ENCODE measurements around the gene TLE3. TPM values are rescaled to one million over a fixed set of nuclear protein-coding genes. Genes with fewer than 3 reads are reported as not detected.

TLE3 gene
- polyA plus RNA-seq, 3 donors, result 12.8 to 117 (median 23.6) TPM

DNA sequence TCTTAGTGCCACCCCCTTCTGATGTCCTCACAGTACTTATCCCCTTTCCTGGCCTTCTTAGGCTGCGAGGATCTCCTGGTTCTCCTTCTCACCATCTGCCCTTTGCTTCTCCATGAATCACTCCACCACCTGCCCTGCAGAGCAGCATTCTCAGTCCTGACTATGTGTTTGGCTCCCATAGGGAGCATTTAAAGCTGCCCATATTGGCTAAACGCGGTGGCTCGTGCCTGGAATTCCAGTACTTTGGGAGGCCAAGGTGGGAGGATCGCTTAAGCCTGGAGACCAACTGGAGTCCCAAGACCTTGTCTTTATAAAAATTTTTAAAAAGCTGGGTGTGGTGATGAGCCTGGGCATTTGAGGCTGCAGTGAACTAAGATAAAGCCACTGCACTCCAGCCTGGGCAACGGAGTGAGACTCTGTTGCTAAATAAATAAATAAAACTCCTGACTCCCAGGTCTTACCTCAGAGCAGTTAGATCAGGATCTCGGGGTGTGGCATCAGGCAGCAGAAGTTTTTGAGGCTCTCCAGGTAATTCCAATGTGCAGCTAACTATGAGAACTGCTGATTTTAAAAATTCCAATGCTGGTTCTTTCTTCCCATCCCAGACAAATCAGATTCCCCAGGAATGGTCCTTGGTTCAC lies 36.2 kb upstream of the TLE3 start:
- peaks cover 0 to 2% of the 10 kb centered on the region in 2 donors for H3K36me3 Mint-ChIP-seq
- no peak overlapping the region for H3K9ac ChIP-seq (ENCODE audit: insufficient read depth, low read length, poor library complexity, severe bottlenecking)
- H2AFZ ChIP-seq (ENCODE audit: insufficient read depth, low read depth, low read length, poor library complexity, severe bottlenecking), result no peak overlapping the region
- WGBS (ENCODE audit: insufficient coverage), result 100% methylated on average over 5 of the region's 7 CpGs
- no peak overlapping the region for H3K4me3 Mint-ChIP-seq
- H3K4me3 ChIP-seq (replicated peaks in 1 of 3; ENCODE audit: low read depth in 2 of 3, low read length in 3 of 3), result no peak overlapping the region
- H3K27me3 ChIP-seq (ENCODE audit: control insufficient read depth in 2 of 2, insufficient read depth in 2 of 2, low read length in 2 of 2), result no peaks in the 10 kb centered on the region
- H3K79me2 ChIP-seq (ENCODE audit: insufficient read depth, low read length), result no peaks in the 10 kb centered on the region
- no peak for DNase-seq
- intact Hi-C loops (cut with micrococcal nuclease), result no loop called here
- TF ChIP-seq, protein P1, sequence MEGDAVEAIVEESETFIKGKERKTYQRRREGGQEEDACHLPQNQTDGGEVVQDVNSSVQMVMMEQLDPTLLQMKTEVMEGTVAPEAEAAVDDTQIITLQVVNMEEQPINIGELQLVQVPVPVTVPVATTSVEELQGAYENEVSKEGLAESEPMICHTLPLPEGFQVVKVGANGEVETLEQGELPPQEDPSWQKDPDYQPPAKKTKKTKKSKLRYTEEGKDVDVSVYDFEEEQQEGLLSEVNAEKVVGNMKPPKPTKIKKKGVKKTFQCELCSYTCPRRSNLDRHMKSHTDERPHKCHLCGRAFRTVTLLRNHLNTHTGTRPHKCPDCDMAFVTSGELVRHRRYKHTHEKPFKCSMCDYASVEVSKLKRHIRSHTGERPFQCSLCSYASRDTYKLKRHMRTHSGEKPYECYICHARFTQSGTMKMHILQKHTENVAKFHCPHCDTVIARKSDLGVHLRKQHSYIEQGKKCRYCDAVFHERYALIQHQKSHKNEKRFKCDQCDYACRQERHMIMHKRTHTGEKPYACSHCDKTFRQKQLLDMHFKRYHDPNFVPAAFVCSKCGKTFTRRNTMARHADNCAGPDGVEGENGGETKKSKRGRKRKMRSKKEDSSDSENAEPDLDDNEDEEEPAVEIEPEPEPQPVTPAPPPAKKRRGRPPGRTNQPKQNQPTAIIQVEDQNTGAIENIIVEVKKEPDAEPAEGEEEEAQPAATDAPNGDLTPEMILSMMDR (IDR thresholded peaks at IDR 0.05), result no peak
- no peaks in the 10 kb centered on the region for H3K4me1 ChIP-seq (ENCODE audit: control insufficient read depth in 1 of 2, insufficient read depth in 2 of 2, low read length in 2 of 2)
- no peak overlapping the region for H3K27ac ChIP-seq (ENCODE audit: low read depth in 1 of 2, low read length in 2 of 2)
- no peak overlapping the region for H3K27ac Mint-ChIP-seq
- peaks cover 3% of the 10 kb centered on the region for H3K4me1 Mint-ChIP-seq
- H3K4me2 ChIP-seq (replicated peaks; ENCODE audit: extremely low read depth, low read length, poor library complexity, severe bottlenecking), result no peak overlapping the region
- H3K9me3 ChIP-seq (replicated peaks in 1 of 2; ENCODE audit: control insufficient read depth in 1 of 2, insufficient read depth in 1 of 2, low read length in 2 of 2), result no peaks in the 10 kb centered on the region
- H4K20me1 ChIP-seq (ENCODE audit: insufficient read depth, low read length), result no peaks in the 10 kb centered on the region
- H3K9me3 Mint-ChIP-seq, result peaks cover 0 to 1% (median 0%) of the 10 kb centered on the region in 7 donors
- H3K27me3 Mint-ChIP-seq (ENCODE audit: low read depth in 3 of 3), result peaks cover 1 to 13% (median 1%) of the 10 kb centered on the region in 3 donors
- H3K36me3 ChIP-seq (replicated peaks in 1 of 2; ENCODE audit: control insufficient read depth in 1 of 2, insufficient read depth in 2 of 2, low read length in 2 of 2), result no peaks in the 10 kb centered on the region

DNA sequence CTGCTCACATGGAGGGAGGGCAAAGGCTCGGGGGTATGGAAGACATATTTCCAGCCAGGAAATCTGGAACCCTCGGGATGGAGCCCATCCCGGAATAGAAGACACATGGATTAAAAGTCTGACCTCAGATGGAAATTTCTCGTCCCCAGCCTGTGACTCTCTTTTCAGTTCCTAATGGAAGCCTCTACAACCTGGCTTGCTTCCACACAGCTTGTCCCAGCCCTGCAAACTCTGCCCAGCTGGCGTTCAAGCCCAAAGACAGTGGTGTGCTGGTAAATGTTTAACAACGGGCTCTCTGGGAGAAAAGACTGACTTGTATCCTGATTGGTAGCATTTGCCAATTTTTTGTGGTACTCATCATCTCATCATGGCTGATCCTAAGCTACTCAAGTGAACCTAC lies 35.6 kb upstream of the TLE3 start:
- intact Hi-C loops (cut with micrococcal nuclease), result no loop called here
- peaks cover 5% of the 10 kb centered on the region for H3K4me1 Mint-ChIP-seq

More for the DNA sequence above, 35.6 kb upstream of the TLE3 start:
- Histone ChIP-seq H3K4me3 (replicated peaks in 1 of 3; ENCODE audit: low read depth in 2 of 3, low read length in 3 of 3) (no peak overlapping the region), H3K27ac (ENCODE audit: low read depth in 1 of 2, low read length in 2 of 2) (no peak overlapping the region), H2AFZ (ENCODE audit: insufficient read depth, low read depth, low read length, poor library complexity, severe bottlenecking) (no peak overlapping the region), H3K9ac (ENCODE audit: insufficient read depth, low read length, poor library complexity, severe bottlenecking) (no peak overlapping the region), H4K20me1 (ENCODE audit: insufficient read depth, low read length) (no peaks in the 10 kb centered on the region), H3K4me1 (ENCODE audit: control insufficient read depth in 1 of 2, insufficient read depth in 2 of 2, low read length in 2 of 2) (no peaks in the 10 kb centered on the region), H3K9me3 (replicated peaks in 1 of 2; ENCODE audit: control insufficient read depth in 1 of 2, insufficient read depth in 1 of 2, low read length in 2 of 2) (no peaks in the 10 kb centered on the region), H3K27me3 (ENCODE audit: control insufficient read depth in 2 of 2, insufficient read depth in 2 of 2, low read length in 2 of 2) (no peaks in the 10 kb centered on the region), H3K4me2 (replicated peaks; ENCODE audit: extremely low read depth, low read length, poor library complexity, severe bottlenecking) (no peak overlapping the region), H3K79me2 (ENCODE audit: insufficient read depth, low read length) (no peaks in the 10 kb centered on the region), H3K36me3 (replicated peaks in 1 of 2; ENCODE audit: control insufficient read depth in 1 of 2, insufficient read depth in 2 of 2, low read length in 2 of 2) (no peaks in the 10 kb centered on the region)
- H3K36me3 Mint-ChIP-seq, result peaks cover 0 to 5% of the 10 kb centered on the region in 2 donors
- TF ChIP-seq, protein P1 (IDR thresholded peaks at IDR 0.05), result no peak
- H3K9me3 Mint-ChIP-seq, result peaks cover 0 to 4% (median 0%) of the 10 kb centered on the region in 7 donors
- 87% methylated on average over 4 of the region's 6 CpGs for whole genome bisulfite sequencing (ENCODE audit: insufficient coverage)
- no peak overlapping the region for H3K27ac Mint-ChIP-seq
- H3K27me3 Mint-ChIP-seq (ENCODE audit: low read depth in 3 of 3), result peaks cover 0 to 7% (median 1%) of the 10 kb centered on the region in 3 donors
- H3K4me3 Mint-ChIP-seq, result no peak overlapping the region
- no peak for DNase-seq
